Upper lobe of right lung (tissue), 1 donor: Measurements from ENCODE around the gene NFKBIA. TPM values are rescaled to one million over a fixed set of nuclear protein-coding genes. Genes with fewer than 3 reads are reported as not detected.

ENCODE experiments used
- ATAC-seq: fragments of 200-7000 bp; cut with Tn5 transposase; one replicate; pipeline ENCODE4 v1.9.1; 2020; ENCODE audit warnings: mild to moderate bottlenecking, moderate library complexity
- DNase-seq: peaks from one replicate; pipeline ENCODE4 v3.0.0-alpha.2; 2020
- H3K27ac ChIP-seq: fragments of 200-600 bp; one replicate; pipeline ENCODE4 v1.8.0; 2022
- H3K27me3 ChIP-seq: fragments of 200-600 bp; one replicate; pipeline ENCODE4 v1.8.0; 2022; ENCODE audit warnings: mild to moderate bottlenecking
- H3K36me3 ChIP-seq: fragments of 200-600 bp; one replicate; pipeline ENCODE4 v1.8.0; 2022
- H3K4me1 ChIP-seq: fragments of 200-600 bp; one replicate; pipeline ENCODE4 v1.8.0; 2022
- H3K4me3 ChIP-seq: fragments of 200-600 bp; one replicate; pipeline ENCODE4 v1.8.0; 2022; ENCODE audit warnings: mild to moderate bottlenecking
- H3K9me3 ChIP-seq: fragments of 200-600 bp; one replicate; pipeline ENCODE4 v1.8.0; 2022
- intact Hi-C: fragments of 100-400 bp; cut with DNase I; formaldehyde crosslinking; loops from one replicate; pipeline ENCODE4 v1.11.0; 2022
- total RNA-seq: library from RNA; stranded (reverse); fragmentation: NEBNext Ultra II Directional; extraction: Animal tissue kit (Norgen Biotek cat#: 25700); gene quantifications from one replicate; pipeline ENCODE4 v1.2.1, GENCODE V29; 2021
- TF ChIP-seq, protein P1 (sequence below): fragments of 200-600 bp; IDR thresholded peaks from one replicate; pipeline ENCODE4 v1.8.0; 2022; ENCODE audit warnings: antibody characterized with exemption
- donor health status: DM: no; HTN: yes; CAD: no; lungs with severe emphysema.

NFKBIA gene
- total RNA-seq, 1 donor from 2014 or later, result 361 TPM

DNA sequence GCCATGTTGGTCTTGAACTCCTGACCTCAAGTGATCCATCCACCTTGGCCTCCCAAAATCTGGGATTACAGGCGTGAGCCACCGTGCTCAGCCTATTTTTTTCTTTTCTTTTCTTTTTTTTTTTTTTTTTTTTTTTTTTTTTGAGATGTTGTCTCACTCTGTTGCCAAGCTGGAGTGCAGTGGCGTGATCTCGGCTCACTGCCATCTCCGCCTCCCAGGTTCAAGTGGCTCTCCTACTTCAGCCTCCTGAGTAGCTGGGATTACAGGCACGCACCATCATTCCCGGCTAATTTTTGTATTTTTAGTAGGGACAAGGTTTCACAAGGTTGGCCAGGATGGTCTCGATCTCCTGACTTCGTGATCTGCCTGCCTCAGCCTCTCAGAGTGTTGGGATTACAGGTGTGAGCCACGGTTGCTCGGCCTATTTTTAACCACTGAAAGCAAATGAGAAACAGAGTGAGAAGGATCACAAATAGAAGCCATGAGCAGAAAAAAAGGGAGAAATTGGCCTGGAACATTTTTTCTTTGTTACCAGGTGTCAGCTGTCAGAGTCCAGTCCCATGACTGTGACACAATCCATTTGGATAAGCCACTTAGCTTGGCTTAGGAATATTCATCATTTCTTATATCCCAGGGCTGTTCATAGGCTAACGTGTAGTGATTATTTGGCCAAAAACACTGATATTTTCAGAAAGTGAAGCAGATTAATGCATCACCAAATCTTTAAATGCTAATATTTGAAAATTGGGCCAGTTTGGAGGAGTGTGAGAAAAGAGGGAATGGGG is 7.9 kb upstream of the NFKBIA start:
- Histone ChIP-seq H3K9me3 (no peaks in the 10 kb centered on the region), H3K4me1 (peaks cover 18% of the 10 kb centered on the region), H3K4me3 (no peak overlapping the region), H3K27me3 (no peaks in the 10 kb centered on the region), H3K36me3 (no peaks in the 10 kb centered on the region), H3K27ac (peak overlapping the region; percentile 7)
- intact Hi-C loops, result loop anchor here (10.0 kb wide), 1 partner anchor 198 kb away; no protein-coding TSS in a partner anchor
- TF ChIP-seq, protein P1, sequence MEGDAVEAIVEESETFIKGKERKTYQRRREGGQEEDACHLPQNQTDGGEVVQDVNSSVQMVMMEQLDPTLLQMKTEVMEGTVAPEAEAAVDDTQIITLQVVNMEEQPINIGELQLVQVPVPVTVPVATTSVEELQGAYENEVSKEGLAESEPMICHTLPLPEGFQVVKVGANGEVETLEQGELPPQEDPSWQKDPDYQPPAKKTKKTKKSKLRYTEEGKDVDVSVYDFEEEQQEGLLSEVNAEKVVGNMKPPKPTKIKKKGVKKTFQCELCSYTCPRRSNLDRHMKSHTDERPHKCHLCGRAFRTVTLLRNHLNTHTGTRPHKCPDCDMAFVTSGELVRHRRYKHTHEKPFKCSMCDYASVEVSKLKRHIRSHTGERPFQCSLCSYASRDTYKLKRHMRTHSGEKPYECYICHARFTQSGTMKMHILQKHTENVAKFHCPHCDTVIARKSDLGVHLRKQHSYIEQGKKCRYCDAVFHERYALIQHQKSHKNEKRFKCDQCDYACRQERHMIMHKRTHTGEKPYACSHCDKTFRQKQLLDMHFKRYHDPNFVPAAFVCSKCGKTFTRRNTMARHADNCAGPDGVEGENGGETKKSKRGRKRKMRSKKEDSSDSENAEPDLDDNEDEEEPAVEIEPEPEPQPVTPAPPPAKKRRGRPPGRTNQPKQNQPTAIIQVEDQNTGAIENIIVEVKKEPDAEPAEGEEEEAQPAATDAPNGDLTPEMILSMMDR, result no peak
- ATAC-seq (no peak), DNase-seq (no peak)

DNA sequence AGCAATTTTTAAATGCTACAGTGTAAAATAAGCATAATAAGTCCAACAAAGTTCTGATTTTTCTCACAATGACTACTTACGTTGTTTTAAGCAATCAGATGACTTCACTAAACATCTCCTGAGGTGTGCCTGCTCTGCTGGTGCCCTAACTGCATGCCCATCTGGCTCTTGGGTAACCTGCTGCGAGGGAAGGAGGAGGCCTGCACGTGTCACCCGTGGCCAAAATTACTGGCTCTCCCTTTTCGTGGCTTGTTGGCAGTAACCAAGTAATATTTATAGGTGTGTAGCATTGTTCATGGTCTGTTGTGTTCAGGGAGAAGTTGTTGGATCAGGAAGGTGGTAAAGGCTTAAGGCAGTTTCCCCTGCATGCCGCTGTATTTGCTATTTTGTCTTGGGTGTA is 6.3 kb upstream of the NFKBIA start:
- Histone ChIP-seq H3K4me3 (no peak overlapping the region), H3K9me3 (no peaks in the 10 kb centered on the region), H3K27me3 (no peaks in the 10 kb centered on the region), H3K27ac (no peak overlapping the region), H3K36me3 (no peaks in the 10 kb centered on the region), H3K4me1 (peaks cover 34% of the 10 kb centered on the region)
- ATAC-seq, result no peak
- TF ChIP-seq, protein P1, result no peak
- DNase-seq, result no peak
- intact Hi-C loops, result loop anchor here (10.0 kb wide), 1 partner anchor 196 kb away; no protein-coding TSS in a partner anchor

GRCh38 chr14:35409595-35409994 is 5.0 kb upstream of the NFKBIA start:
- Histone ChIP-seq H3K27me3 (no peaks in the 10 kb centered on the region), H3K27ac (no peak overlapping the region), H3K4me3 (no peak overlapping the region), H3K36me3 (no peaks in the 10 kb centered on the region), H3K4me1 (peaks cover 32% of the 10 kb centered on the region), H3K9me3 (no peaks in the 10 kb centered on the region)
- no peak for DNase-seq
- TF ChIP-seq, protein P1, result no peak
- intact Hi-C loops, result loop anchor here (10.0 kb wide), 1 partner anchor 115 kb away; the partner anchor contains the start of gene PSMA6
- ATAC-seq, result no peak

GRCh38 chr14:35408026-35408425 is 3.5 kb upstream of the NFKBIA start:
- Histone ChIP-seq H3K9me3 (no peaks in the 10 kb centered on the region), H3K27ac (no peak overlapping the region), H3K36me3 (peaks cover 6% of the 10 kb centered on the region), H3K4me3 (no peak overlapping the region), H3K27me3 (no peaks in the 10 kb centered on the region), H3K4me1 (peaks cover 27% of the 10 kb centered on the region)
- DNase-seq, result no peak
- intact Hi-C loops, result loop anchor here (10.0 kb wide), 1 partner anchor 113 kb away; the partner anchor contains the start of gene PSMA6
- ATAC-seq, result no peak
- TF ChIP-seq, protein P1, result no peak

DNA sequence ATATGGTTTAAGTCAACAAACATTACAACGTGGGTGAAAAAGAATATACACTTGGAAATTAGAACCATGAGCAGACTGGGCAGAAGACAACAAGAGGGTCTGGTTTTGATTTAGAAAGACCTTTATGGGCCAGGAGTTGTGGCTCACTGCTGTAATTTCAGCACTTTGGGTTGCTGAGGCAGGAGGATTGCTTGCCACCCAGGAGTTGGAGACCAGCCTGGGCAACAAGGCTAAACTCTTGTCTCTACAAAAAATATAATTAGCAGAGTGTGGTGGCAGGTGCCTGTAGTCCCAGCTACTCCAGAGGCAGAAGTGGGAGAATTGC is 2.7 kb upstream of the NFKBIA start:
- DNase-seq (no peak), ATAC-seq (no peak)
- H3K4me3 ChIP-seq, result no peak overlapping the region
- H3K36me3 ChIP-seq, result peaks cover 14% of the 10 kb centered on the region
- no peaks in the 10 kb centered on the region for H3K9me3 ChIP-seq
- H3K27ac ChIP-seq, result peak overlapping the region; percentile 17
- no peaks in the 10 kb centered on the region for H3K27me3 ChIP-seq
- H3K4me1 ChIP-seq, result peaks cover 21% of the 10 kb centered on the region
- TF ChIP-seq, protein P1, result no peak
- intact Hi-C loops, result loop anchor here (10.0 kb wide), 1 partner anchor 112 kb away; the partner anchor contains the start of gene PSMA6
